ENCODE measurements around the gene SP110.

DNA sequence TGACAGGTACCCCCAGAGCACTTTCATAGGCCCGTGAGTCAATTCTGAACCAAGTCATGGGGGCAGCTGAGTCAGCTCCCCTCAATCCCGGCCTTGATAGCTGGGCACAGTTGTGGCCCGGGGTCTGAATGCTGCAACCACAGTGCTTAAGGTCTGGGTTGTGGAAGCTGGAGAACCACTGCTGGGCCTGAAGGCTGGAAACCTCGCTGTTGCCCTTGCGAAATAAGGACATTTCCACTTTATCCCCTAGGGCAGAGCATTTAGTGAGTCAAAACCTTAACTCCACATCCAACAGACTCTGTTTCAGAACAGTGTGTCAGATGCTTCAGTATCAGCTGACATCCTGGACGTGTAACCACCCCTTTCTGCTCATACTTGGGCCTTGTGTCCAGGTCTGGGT lies 58.6 kb downstream of the SP110 start:
- TF ChIP-seq, protein P1, sequence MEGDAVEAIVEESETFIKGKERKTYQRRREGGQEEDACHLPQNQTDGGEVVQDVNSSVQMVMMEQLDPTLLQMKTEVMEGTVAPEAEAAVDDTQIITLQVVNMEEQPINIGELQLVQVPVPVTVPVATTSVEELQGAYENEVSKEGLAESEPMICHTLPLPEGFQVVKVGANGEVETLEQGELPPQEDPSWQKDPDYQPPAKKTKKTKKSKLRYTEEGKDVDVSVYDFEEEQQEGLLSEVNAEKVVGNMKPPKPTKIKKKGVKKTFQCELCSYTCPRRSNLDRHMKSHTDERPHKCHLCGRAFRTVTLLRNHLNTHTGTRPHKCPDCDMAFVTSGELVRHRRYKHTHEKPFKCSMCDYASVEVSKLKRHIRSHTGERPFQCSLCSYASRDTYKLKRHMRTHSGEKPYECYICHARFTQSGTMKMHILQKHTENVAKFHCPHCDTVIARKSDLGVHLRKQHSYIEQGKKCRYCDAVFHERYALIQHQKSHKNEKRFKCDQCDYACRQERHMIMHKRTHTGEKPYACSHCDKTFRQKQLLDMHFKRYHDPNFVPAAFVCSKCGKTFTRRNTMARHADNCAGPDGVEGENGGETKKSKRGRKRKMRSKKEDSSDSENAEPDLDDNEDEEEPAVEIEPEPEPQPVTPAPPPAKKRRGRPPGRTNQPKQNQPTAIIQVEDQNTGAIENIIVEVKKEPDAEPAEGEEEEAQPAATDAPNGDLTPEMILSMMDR (IDR thresholded peaks at IDR 0.05; ENCODE audit: low read depth, low read length): no peak
- TF ChIP-seq, protein P2, sequence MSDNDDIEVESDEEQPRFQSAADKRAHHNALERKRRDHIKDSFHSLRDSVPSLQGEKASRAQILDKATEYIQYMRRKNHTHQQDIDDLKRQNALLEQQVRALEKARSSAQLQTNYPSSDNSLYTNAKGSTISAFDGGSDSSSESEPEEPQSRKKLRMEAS (IDR thresholded peaks at IDR 0.05; ENCODE audit: low read depth, low read length): no peak
- TF ChIP-seq POLR2A (IDR thresholded peaks at IDR 0.05; ENCODE audit: extremely low read depth, insufficient read length) (no peak), MYC (IDR thresholded peaks at IDR 0.05; ENCODE audit: low read depth, low read length) (no peak)
